Measurements from ENCODE around the gene ALPG.
"Not testable (repeated sequence)": the region's sequence is repeated elsewhere in the genome, so short reads cannot be mapped to it uniquely, and the experiment has no call there.

ALPG gene

GRCh38 chr2:232421189-232421785, 14.6 kb downstream of the ALPG start:
- Histone ChIP-seq H3K27me3 (ENCODE audit: insufficient read depth, poor library complexity, severe bottlenecking) (peaks cover 42% of the 10 kb centered on the region), H3K4me1 (ENCODE audit: insufficient read depth, poor library complexity, severe bottlenecking) (no peaks in the 10 kb centered on the region), H3K27ac (ENCODE audit: poor library complexity, severe bottlenecking) (no peak overlapping the region), H3K36me3 (ENCODE audit: low read depth) (no peaks in the 10 kb centered on the region), H3K4me3 (ENCODE audit: severe bottlenecking) (peak overlapping the region; percentile 18), H3K9me3 (ENCODE audit: severe bottlenecking) (no peaks in the 10 kb centered on the region)
- TF ChIP-seq CTCF (IDR thresholded peaks at IDR 0.05; ENCODE audit: poor library complexity, severe bottlenecking): no peak
- DNase-seq (ENCODE audit: low spot score): no peak
- ATAC-seq (ENCODE audit: low read depth): no peak

- Histone ChIP-seq H3K4me3 (ENCODE audit: severe bottlenecking) (no peak overlapping the region), H3K9me3 (ENCODE audit: severe bottlenecking) (no peaks in the 10 kb centered on the region), H3K4me1 (ENCODE audit: insufficient read depth, poor library complexity, severe bottlenecking) (no peaks in the 10 kb centered on the region), H3K36me3 (ENCODE audit: low read depth) (no peaks in the 10 kb centered on the region), H3K27ac (ENCODE audit: poor library complexity, severe bottlenecking) (no peak overlapping the region), H3K27me3 (ENCODE audit: insufficient read depth, poor library complexity, severe bottlenecking) (peaks cover 42% of the 10 kb centered on the region)
- DNase-seq (ENCODE audit: low spot score) (no peak), ATAC-seq (ENCODE audit: low read depth) (no peak)
- TF ChIP-seq CTCF (IDR thresholded peaks at IDR 0.05; ENCODE audit: poor library complexity, severe bottlenecking): no peak
Measured at GRCh38 chr2:232422051-232422450, 15.4 kb downstream of the ALPG start.

- H3K36me3 ChIP-seq (ENCODE audit: low read depth); DNase-seq (ENCODE audit: low spot score); H3K4me1 ChIP-seq (ENCODE audit: insufficient read depth, poor library complexity, severe bottlenecking); H3K4me3 ChIP-seq (ENCODE audit: severe bottlenecking); H3K9me3 ChIP-seq (ENCODE audit: severe bottlenecking); ATAC-seq (ENCODE audit: low read depth); H3K27ac ChIP-seq (ENCODE audit: poor library complexity, severe bottlenecking): not testable (repeated sequence)
- peaks cover 41% of the 10 kb centered on the region for H3K27me3 ChIP-seq (ENCODE audit: insufficient read depth, poor library complexity, severe bottlenecking)
Measured at GRCh38 chr2:232422996-232423395, 16.4 kb downstream of the ALPG start.

- peaks cover 37% of the 10 kb centered on the region for H3K27me3 ChIP-seq (ENCODE audit: insufficient read depth, poor library complexity, severe bottlenecking)
- H3K27ac ChIP-seq (ENCODE audit: poor library complexity, severe bottlenecking); H3K4me1 ChIP-seq (ENCODE audit: insufficient read depth, poor library complexity, severe bottlenecking); DNase-seq (ENCODE audit: low spot score); H3K9me3 ChIP-seq (ENCODE audit: severe bottlenecking); H3K36me3 ChIP-seq (ENCODE audit: low read depth); H3K4me3 ChIP-seq (ENCODE audit: severe bottlenecking); ATAC-seq (ENCODE audit: low read depth): not testable (repeated sequence)
Measured at GRCh38 chr2:232423407-232423806, 16.8 kb downstream of the ALPG start.

GRCh38 chr2:232431705-232432590, 25.3 kb downstream of the ALPG start:
- no peaks in the 10 kb centered on the region for H3K27me3 ChIP-seq (ENCODE audit: insufficient read depth, poor library complexity, severe bottlenecking)
- DNase-seq (ENCODE audit: low spot score) (no peak), ATAC-seq (ENCODE audit: low read depth) (no peak)
- H3K27ac ChIP-seq (ENCODE audit: poor library complexity, severe bottlenecking): no peak overlapping the region
- no peak for TF ChIP-seq CTCF (IDR thresholded peaks at IDR 0.05; ENCODE audit: poor library complexity, severe bottlenecking)
- H3K4me3 ChIP-seq (ENCODE audit: severe bottlenecking): no peak overlapping the region
- H3K36me3 ChIP-seq (ENCODE audit: low read depth): no peaks in the 10 kb centered on the region
- no peaks in the 10 kb centered on the region for H3K4me1 ChIP-seq (ENCODE audit: insufficient read depth, poor library complexity, severe bottlenecking)
- H3K9me3 ChIP-seq (ENCODE audit: severe bottlenecking): no peaks in the 10 kb centered on the region

All from RWPE2 (cell line).